HG03457 (cell line): ENCODE results near the gene GAS6.
"Not testable (repeated sequence)": the region's sequence is repeated elsewhere in the genome, so short reads cannot be mapped to it uniquely, and the experiment has no call there.

Experiments
- ATAC-seq: cut with Tn5 transposase; IDR thresholded peaks from one replicate; pipeline ENCODE4 v1.9.1; 2021; ENCODE audit warnings: moderate number of reproducible peaks; ENCODE audit not compliant: unreplicated experiment

GAS6 gene

DNA sequence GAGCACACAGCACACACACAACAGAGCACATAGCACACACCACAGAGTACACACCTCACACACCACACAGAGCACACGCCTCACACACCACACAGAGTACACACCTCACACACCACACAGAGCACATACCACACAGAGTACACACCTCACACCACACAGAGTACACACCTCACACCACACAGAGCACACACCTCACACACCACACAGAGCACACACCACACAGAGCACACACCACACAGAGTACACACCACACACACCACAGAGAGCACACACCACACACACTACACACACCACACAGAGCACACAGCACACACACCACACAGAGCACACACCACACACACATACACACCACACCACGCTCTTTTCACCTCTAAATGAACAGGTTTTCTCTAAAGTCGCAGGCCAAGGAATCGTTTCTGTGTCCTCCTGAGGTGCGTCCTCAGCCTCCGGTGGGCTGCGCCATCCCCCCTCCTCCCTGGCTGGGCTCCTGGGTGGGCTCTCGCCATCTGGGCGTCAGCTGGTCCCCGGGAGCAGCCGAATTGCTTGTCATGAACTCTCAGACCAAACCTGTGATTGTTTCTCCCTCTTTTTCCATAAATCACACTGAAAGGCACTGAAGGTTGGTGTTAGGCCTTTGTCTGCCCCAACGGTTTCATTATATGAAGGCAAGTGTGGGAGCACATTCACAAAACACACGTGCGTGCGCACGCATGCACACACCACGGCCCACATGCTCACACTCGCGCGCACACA is 67.5 kb downstream of the GAS6 start:
- ATAC-seq: no peak

DNA sequence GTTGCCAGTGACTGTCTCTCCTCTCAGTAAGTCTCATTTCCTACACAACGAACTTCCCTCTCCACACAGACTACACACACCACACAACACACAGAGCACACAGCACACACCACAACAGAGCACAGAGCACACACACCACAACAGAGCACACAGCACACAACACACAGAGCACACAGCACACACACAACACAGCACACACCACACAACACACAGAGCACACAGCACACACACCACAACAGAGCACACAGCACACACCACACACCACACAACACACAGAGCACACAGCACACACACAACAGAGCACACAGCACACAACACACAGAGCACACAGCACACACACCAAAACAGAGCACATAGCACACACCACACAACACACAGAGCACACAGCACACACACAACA is 68.5 kb downstream of the GAS6 start:
- not testable (repeated sequence) for ATAC-seq

DNA sequence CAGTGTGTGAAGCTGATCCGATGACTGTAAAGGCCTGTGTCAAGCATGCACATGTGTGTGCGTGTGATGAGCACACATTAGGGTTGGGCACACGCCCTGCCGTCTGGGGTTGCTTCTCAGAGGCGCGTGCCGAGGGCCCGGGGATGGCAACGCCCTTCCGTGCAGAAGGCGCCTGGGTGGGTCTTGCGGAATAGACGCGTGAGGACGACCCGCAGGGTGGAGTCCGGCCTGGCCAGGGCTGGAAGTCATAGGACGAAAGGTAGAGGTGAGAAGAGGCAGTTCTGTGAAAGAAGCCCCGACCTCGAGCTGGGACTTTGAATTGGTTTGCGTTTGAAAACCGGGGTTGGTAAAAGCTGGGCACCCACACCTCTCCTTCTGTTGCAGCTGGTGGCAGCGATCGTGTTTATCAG is 69.1 kb downstream of the GAS6 start:
- ATAC-seq: no peak

DNA sequence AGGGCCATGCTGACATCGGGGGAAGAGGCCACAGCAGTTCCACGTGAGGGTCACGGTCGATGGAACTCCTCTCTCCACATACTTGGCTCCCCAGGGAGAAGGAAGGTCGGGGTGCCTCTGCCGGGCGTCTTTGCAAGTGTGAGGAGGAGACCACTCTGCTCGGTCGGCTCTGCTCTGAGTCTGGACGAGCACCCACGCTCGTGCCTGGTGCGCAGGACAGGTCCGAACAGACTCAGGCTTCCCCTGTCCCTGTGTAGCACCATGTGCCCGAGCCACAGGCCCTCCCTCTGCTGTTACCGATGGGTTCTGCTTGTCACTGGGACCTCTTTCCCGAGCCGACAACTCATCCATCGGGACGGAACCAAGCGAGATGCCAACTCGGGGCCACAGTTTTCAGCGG is 69.8 kb downstream of the GAS6 start:
- ATAC-seq: no peak

DNA sequence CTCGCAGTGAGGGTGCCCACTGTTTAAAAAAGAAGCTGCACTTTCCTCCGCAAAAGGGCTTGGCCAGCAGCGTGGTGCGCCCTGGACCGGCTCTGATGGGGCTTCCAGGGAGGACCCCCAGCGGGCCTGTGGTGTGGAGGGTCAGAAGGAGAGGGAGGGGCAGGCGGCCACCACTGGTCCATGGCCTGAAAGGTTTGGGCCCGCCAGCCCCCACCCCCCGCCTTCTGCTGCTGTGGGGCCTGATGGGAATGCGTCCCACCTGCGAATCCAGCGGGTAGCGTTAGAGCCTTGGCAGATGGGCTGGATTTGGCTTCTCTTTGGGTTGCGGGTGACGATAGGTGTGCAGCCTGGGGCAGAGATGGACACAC is 70.2 kb downstream of the GAS6 start:
- ATAC-seq: no peak

DNA sequence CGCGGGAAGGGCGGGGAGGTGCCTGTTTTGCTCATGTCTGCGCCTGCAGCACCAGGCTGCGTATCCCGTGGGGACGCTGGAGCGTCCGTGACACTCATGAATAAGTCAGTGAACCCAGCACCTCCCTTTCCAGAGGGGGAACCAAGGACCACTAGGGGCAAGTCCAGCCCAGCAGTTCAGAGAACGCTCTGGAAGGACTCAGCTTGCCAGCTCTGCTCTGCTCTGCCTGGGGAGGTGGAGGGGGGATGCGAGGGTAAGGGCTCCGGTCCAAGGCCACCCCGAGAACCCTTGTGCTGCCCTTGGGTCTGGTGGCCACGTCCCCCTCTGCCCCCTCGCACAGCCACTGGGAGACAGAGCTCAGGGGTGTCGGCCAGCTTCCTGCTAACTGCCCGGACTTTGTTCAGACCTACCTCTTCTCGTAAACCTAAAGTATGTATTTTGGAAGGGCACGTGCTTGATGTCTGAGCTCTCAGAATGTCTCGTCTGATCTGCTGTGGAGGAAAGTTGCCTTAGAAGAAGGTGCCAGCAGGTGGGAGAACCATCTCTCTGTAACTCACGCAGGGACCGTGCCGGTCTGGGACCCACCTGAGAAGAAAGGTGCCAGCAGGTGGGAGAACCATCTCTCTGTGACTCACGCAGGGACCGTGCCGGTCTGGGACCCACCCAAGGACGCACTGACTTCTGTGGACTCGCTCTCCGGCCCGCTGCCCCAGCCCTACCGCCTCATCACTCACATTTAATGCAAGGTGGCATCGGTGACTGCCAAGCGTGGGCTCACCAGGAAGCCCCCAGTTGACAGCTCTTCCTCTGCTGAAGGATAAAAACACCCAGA is 70.8 kb downstream of the GAS6 start:
- no peak for ATAC-seq

DNA sequence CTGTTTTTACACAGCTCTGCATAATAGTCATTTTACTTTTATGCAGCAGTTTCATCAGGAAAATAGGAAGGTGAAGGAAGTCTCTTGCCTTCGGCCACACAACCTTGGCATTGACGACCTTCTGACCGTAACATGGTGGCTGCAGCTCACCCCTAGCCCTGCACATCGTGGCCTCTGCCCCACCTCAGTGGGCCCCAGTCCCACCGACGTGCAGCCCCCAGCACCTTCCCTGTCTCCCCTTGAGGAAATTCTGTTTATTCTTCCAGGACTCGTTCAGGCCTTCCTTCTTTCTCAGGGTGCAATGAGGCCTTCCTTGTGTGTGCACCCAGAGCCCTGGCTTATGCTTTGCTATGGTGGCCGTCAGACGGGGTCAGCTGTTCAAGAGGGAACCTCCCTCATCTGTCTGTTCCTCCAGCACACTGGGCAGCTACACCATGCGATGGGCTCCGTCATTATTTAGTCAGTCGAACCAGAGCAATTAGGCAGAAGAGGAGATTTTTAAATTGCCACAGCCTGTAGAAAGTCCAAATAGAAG is 71.6 kb downstream of the GAS6 start:
- ATAC-seq: no peak

DNA sequence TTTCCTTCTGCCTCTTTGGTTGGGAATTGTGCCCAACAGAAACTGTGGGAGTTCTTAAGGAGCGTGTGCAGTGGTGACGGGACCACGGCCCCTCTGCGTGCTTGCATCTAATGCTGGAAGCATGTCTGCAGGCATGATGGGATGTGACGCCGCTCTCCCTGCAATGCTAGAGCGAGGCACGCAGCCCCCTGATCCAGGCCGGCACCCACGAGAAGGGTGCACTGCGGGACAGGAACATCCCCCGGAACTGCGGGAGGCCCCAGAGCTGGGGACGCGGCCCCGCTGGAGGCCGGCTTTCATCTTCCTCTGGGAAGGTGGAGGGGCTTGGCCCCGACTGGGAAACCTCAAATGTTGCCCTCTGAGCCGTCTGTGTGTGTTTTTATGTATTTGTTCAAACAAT is 72.1 kb downstream of the GAS6 start:
- ATAC-seq: no peak

DNA sequence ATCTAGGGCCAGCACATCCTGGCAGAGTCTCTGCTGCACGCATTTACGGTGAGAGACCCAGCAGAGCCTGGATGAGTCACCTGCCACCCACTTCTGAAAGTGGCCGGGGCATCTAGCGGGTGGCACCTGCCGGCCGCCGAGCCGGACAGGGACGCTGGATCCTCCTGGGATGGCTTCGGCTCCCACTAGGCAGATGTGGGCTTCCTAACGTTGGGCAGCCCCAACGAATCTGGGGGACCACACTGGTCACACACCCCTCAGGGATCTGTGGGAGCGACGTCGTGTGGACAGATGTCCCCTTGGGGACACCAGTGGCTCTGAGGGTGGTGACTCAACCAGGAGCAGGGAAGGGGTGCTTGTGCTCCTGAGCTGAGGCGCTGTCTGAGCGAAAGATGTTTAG is 72.7 kb downstream of the GAS6 start:
- ATAC-seq: no peak

DNA sequence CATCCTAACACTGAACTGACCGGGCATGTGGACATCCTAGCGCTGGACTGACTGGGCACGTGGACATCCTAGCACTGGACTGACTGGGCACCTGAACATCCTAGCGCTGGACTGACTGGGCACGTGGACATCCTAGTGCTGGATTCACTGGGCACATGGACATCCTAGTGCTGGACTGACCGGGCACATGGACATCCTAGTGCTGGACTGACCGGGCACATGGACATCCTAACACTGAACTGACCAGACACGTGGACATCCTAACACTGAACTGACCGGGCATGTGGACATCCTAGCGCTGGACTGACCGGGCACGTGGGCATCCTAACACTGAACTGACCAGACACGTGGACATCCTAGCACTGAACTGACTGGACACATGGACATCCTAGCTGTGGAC is 73.9 kb downstream of the GAS6 start:
- ATAC-seq: not testable (repeated sequence)

DNA sequence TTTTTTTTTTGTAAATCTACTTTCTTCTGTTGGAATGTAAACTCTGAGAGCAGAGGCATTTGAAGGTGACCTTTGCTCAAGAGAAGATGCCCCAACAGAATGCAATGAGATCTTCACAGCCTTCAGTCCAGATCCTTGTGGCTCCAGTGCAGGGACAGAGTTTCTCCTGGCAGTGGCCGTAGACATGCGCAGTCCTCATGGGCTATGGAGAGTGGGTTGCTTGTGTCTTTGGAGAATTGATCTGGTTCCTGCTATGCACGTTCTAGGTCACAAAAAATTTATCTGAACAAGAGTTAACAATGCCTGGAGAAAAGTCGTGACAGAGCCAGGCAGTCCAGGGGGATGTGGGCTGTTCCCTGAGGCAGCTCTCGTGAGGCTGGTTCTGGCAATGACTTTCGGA is 74.7 kb downstream of the GAS6 start:
- ATAC-seq: no peak

DNA sequence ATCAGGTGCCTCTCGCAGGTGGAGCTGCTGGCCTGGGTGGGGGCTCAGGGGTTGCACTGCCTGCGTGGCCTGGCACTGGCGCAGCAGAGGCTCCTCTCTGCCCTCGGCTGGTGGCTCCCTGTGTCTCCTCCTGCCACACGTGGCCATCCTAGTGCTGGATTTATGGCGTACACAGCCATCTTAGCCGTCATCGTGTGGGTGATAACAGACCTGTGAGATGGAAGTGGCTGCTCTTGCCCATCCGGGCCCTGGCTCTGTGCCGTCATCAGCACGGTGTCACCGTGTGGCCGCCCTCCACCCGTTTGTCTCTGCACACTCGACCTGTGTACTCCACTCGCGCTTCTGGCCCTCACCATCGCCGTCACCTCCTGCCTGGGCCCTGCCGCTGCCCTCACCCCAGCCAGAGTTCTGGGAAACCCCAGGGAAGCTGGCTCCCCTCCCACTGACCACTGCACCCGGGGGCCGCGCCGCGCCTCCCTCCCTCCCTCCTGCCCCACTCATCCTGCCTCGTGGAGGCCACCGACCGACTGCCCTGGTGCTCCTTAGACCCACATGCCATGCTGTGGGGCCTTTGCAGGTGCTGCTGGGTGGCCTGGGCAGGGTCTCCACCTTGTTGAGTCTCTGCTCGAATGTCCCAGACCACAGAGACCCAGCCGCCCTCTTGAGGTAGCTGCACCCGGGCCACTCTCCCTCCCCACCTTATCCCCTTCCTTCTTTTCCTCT is 75.3 kb downstream of the GAS6 start:
- ATAC-seq: no peak

DNA sequence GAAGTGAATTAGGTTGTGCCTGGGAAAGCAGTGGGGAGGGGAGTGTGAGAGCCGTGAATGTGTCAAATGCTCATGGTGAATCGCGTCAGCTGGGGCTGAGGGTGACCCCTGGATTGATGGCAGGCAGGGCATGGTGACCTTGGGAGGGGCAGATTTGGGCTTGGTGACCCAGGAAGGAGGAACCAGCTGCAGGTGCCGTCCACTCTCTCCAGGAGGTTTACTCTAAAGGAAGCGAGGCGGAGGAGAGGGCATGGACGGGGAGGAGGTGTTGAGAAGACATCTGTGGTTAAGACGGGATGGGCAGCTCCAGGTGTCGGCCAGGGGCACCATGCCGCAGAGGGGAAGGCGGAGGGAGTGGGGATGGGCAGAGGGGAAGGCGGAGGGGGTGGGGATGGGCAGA is 76.2 kb downstream of the GAS6 start:
- ATAC-seq: no peak

DNA sequence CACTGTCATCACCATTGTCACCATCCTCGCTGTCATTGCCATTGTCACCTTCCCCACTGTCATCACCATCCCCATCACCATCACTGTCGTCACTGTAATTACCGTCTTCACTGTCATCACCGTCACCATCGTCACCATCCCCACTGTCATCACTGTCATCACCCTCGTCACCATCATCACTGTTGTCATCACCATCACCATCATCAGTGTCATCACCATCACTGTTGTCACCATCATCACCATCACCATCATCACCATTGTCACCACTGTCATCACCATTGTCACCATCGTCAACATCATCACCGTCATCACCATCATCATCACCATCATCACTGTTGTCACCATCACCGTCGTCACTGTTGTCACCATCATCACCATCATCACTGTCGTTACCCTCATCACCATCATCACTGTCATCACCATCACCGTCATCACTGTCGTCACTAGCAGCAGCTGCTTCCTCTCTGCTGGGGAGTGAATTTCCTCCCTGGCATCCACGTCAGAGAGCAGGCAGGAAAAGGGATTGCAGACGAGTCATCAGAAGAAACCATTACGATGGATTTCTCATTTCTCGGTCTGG is 77.5 kb downstream of the GAS6 start:
- no peak for ATAC-seq

DNA sequence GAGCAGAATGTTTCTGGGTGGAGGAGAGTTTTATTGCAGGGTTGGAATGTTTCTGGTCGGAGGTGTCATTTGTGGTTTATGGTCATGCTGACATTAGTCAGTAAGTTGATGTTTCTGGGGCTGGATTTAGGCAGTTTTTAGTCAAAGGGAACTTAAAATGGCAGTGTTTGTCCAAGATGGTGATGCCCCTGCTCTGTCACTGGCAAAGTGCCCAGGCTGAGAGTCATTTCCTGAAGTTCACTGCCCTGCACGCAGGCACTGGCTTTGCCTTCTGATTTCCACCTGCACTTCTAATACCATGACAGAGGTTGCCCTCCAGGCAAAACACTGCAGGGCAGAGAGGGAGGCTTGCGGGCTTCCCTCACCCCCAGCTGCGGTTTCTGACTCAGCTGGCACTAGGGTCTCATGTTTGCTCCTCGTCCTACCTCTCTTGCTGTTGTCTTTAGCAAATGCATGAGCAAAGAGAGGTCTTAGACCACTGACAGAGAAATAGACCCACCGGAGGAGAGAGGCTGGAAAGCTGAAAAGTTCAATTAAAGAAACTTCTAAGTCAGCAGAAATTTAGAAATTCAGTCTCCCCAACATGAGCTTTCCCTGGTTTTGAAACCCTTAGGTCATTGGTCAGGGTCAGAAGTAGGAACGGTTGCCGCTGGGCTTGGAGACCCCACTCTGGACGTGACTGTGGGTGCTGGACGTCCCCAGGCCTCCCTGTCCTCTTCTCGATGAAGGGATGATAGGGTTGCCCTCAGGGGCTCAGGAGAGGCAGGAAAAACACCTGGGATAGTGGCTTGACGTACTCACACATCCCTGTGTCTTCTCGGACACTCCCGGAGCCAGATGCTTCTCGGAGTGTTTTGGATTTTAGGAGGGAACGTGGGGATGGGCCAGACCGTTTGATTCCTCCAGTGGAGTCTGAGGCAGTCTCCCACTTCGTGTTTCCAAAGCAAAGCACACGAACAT is 78.5 kb downstream of the GAS6 start:
- no peak for ATAC-seq

DNA sequence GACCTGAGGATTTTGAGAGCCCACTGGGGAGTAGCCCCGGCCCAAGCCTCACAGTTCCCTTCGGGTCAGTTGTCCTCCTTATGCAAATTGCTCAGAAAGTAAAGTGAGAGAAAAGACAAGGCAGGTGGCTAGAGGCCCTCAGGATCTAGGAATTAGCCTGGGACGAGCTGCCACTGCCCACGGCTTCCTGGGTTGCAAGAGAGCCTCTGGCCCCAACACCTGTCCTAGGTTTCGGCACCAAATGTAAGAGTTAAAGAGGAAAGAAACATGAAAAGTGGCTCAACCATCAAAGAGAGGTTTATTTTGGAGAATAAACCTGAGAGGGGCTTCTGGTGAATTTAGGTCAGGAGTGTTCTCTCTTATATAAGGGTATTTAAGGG is 79.2 kb downstream of the GAS6 start:
- no peak for ATAC-seq

DNA sequence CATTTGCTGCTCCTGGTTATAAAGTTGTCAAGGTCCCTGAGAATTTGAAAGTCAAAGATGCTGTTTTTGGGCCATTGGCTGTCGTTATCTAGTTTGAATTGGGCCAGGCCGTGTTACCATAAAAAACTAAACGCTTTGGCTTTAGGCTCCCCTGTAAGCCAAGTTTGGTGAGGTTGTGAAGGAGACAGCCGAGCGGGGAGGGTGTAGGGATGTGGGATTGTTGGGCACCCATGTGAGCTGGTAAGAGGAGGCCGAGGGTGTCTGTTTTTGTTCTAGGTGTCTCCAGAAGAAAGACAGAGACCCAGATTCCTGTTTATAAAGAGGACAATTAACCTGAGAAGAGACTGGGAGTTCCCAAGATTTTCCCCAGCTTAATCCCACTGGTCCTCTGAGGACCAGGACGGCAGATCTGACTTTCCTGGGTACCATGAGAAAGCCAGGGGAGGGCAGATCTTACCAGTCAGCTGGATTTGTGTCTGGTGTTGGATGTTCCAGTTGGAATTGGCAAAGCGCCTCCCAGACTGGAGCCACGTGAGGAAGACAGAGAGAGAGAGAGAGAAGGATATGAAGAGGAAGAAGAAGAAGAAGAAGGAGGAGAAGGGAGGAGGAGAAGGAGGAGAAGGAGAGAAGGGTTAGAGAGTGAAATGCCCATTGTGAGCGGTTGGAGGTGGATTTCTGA is 79.8 kb downstream of the GAS6 start:
- no peak for ATAC-seq

DNA sequence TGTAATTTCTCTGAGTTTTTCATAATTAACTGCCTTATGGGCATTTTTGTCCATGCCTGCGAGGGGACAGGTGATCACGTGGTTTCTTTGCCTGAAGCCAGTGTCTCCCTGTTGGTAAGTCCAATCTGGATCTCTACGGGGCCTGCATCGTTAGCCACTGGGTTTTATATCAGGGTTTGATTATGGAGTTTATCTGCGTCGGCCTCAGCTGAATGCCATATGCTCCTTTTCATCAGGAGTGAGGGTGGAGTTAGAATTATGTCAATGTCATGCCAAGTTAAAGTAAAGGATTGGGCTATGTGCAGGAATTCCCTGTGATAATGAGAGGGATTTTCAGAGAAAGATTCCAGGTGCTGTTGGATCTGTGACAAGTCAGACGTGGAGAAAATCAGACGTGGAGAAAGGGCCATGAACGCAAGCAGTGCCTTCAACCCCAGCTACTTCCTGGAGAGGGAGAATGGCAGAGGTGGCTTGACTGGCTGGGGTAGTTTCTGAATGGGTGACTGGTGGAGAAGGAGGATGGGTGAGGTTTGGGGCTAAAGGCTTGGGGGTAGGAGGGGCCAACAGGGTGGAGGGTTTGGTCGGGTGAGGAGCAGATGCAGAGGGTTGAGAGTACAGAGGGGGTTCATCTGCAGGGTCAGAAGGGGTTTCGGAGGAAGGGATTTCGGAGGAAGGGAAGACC is 80.5 kb downstream of the GAS6 start:
- no peak for ATAC-seq

DNA sequence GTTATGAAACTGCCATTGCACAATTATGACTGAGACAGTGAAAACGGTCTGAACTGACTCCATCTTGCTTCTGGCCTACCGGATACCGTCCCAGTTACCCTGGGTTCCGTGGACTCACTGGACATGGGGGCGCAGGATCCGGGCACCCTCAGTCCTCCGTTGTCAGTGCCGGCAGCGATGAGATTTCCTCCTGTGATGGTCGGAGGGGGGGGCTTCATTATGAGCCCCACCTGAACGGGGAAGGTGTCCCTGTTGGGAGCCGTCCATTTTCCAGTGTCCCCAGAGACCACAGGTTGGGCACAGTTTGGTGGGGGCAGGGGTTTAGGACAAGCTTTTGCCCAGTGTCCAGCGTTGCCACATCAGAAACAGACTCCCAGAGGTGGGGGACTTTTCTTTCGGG is 81.4 kb downstream of the GAS6 start:
- no peak for ATAC-seq
